HepG2 (cell line): ENCODE measurements around the gene MYRIP. TPM values are rescaled to one million over a fixed set of nuclear protein-coding genes. Genes with fewer than 3 reads are reported as not detected.

ENCODE experiments used
- ATAC-seq: fragments of 200-7000 bp; cut with Tn5 transposase; 3 replicates; pipeline ENCODE4 v1.9.1; 2020; ENCODE audit warnings: mild to moderate bottlenecking, moderate library complexity
- BruUV-seq: library from RNA; stranded (reverse); fragments of 400-500 nt; replicated peaks from 2 replicates; lab custom pipeline; 2021; lab: Mats Ljungman, UMichigan
- CTCF ChIA-PET: fragments of 300-600 bp; formaldehyde crosslinking; extraction: SDS; loops from one replicate; lab custom pipeline; 2021; ENCODE audit warnings: low total read pairs, inconsistent platforms, low intra/inter-chr PET ratio; lab: Yijun Ruan, JAX
- POLR2A ChIA-PET: fragments of 350-600 bp; sonication (Branson Sonifier 250); formaldehyde crosslinking; loops from one replicate; lab custom pipeline; 2020; ENCODE audit warnings: antibody characterized with exemption, inconsistent platforms; lab: Yijun Ruan, JAX
- DNase-seq: peaks from one replicate; pipeline ENCODE4 v3.0.0-alpha.2; 2015; ENCODE audit warnings: low spot score
- FAIRE-seq: peaks from 3 replicates; lab custom pipeline; 2011; peaks lifted over from hg19 to GRCh38; lab: Jason Lieb, UNC
- H2AFZ ChIP-seq: one replicate; pipeline ENCODE4 v1.6.1; 2011; ENCODE audit warnings: low read length, inconsistent platforms
- H3K27ac ChIP-seq: fragments of 300-600 bp; 3 replicates; pipeline ENCODE4 v1.8.0; 2011; ENCODE audit warnings: mixed run types, mild to moderate bottlenecking, mixed read lengths, low read length, inconsistent platforms; ENCODE audit not compliant: insufficient read depth; ENCODE audit errors: extremely low read length
- H3K27me3 ChIP-seq, 2 experiments: fragments of 200-600 bp in 1 of 2; 2 replicates in 1 of 2; 3 replicates in 1 of 2; pipeline versions ENCODE4 v1.6.0 to v1.8.0; 2011; ENCODE audit warnings: low read length in 2 of 2, mild to moderate bottlenecking in 2 of 2, moderate library complexity in 2 of 2, inconsistent platforms in 1 of 2; ENCODE audit not compliant: insufficient read depth in 2 of 2, control insufficient read depth in 1 of 2
- H3K36me3 ChIP-seq, 2 experiments: fragments of 200-600 bp in 1 of 2; replicated peaks in 1 of 2; 2 replicates in 1 of 2; 3 replicates in 1 of 2; pipeline versions ENCODE4 v1.5.1 to v1.8.0; 2011; ENCODE audit warnings: low read length in 2 of 2, inconsistent platforms in 1 of 2; ENCODE audit not compliant: insufficient read depth in 2 of 2, control insufficient read depth in 1 of 2
- H3K4me1 ChIP-seq: 2 replicates; pipeline ENCODE4 v1.5.1; 2012; ENCODE audit warnings: low read length, inconsistent platforms; ENCODE audit not compliant: insufficient read depth
- H3K4me2 ChIP-seq: 2 replicates; pipeline ENCODE4 v1.6.0; 2011; ENCODE audit warnings: low read depth, low read length, inconsistent platforms
- H3K4me3 ChIP-seq, 3 experiments: fragments of 200-600 bp in 1 of 3; sonication (generic), shearing (Covaris generic) in 1 of 3; replicated peaks in 1 of 3; 2 replicates each; pipeline ENCODE4 v1.5.1; 2011 to 2016; ENCODE audit warnings: low read length in 3 of 3, inconsistent platforms in 2 of 3, low read depth in 2 of 3, mild to moderate bottlenecking in 2 of 3, control low read depth in 1 of 3, mixed read lengths in 1 of 3; ENCODE audit not compliant: insufficient read depth in 1 of 3
- H3K79me2 ChIP-seq: one replicate; pipeline ENCODE4 v1.6.1; 2011; ENCODE audit warnings: low read length, inconsistent platforms; ENCODE audit not compliant: insufficient read depth
- H3K9ac ChIP-seq: 2 replicates; pipeline ENCODE4 v1.6.0; 2011; ENCODE audit warnings: mild to moderate bottlenecking, low read depth, low read length, inconsistent platforms; ENCODE audit not compliant: insufficient read depth
- H3K9me3 ChIP-seq: 2 replicates; pipeline ENCODE4 v1.5.1; 2012; ENCODE audit warnings: mild to moderate bottlenecking, low read length
- H4K20me1 ChIP-seq: 2 replicates; pipeline ENCODE4 v1.6.0; 2011; ENCODE audit warnings: inconsistent platforms, mild to moderate bottlenecking, low read length, moderate library complexity; ENCODE audit not compliant: insufficient read depth
- ADNP ChIP-seq: sonication (generic); formaldehyde crosslinking; IDR thresholded peaks from 2 replicates; pipeline ENCODE4 v1.4.0; 2020; ENCODE audit warnings: missing genetic modification reagents
- HOXD1 ChIP-seq: sonication (generic); formaldehyde crosslinking; IDR thresholded peaks from 2 replicates; pipeline ENCODE4 v1.5.0; 2020; ENCODE audit warnings: missing genetic modification reagents
- KAT2B ChIP-seq: fragments of 150-350 bp; IDR thresholded peaks from 2 replicates; pipeline ENCODE4 v1.6.1; 2014; ENCODE audit warnings: low read depth, low read length, borderline replicate concordance
- MEIS2 ChIP-seq: sonication (generic); formaldehyde crosslinking; IDR thresholded peaks from 2 replicates; pipeline ENCODE4 v1.9.0; 2021; ENCODE audit warnings: mild to moderate bottlenecking, missing genetic modification reagents
- MLLT10 ChIP-seq: sonication (generic); formaldehyde crosslinking; IDR thresholded peaks from 2 replicates; pipeline ENCODE4 v1.4.0; 2020; ENCODE audit warnings: missing genetic modification reagents
- MYNN ChIP-seq: sonication (generic); formaldehyde crosslinking; IDR thresholded peaks from 2 replicates; pipeline ENCODE4 v1.4.0; 2020; ENCODE audit warnings: mild to moderate bottlenecking, low read depth, missing genetic modification reagents
- NCOA2 ChIP-seq: sonication (generic); formaldehyde crosslinking; IDR thresholded peaks from 2 replicates; pipeline ENCODE4 v1.8.0; 2022; ENCODE audit warnings: inconsistent platforms
- RFXAP ChIP-seq: sonication (generic); formaldehyde crosslinking; IDR thresholded peaks from 2 replicates; pipeline ENCODE4 v1.4.0; 2020; ENCODE audit warnings: missing genetic modification reagents, borderline replicate concordance
- SMC3 ChIP-seq: IDR thresholded peaks from 2 replicates; pipeline ENCODE4 v1.6.1; 2011; ENCODE audit warnings: low read length, improper control_type of control experiment
- ZNF256 ChIP-seq: sonication (generic); formaldehyde crosslinking; conservative IDR thresholded peaks from 2 replicates; pipeline ENCODE4 v1.4.0; 2020; ENCODE audit warnings: missing genetic modification reagents
- ZNF614 ChIP-seq: IDR thresholded peaks from 2 replicates; pipeline ENCODE4 v1.6.1; 2018; ENCODE audit warnings: missing biosample characterization, missing genetic modification reagents, inconsistent platforms, borderline replicate concordance
- ZNF790 ChIP-seq: sonication (generic); formaldehyde crosslinking; IDR thresholded peaks from 2 replicates; pipeline ENCODE4 v1.8.0; 2022; ENCODE audit warnings: missing genetic modification reagents, mild to moderate bottlenecking, borderline replicate concordance
- WGBS: methylation state at CpG from one replicate; pipeline ENCODE4 v1.1.6; 2017; ENCODE audit warnings: low lambda C conversion rate; 5-methylcytosine and 5-hydroxymethylcytosine counted together
- in situ Hi-C: cut with HindIII; loops from 2 replicates; pipeline ENCODE4 v1.10.0; 2017; ENCODE audit warnings: low pct_unique_long_range_greater_than_20kb; ENCODE audit not compliant: extremely low pct_ligation_motif_present
- intact Hi-C: fragments of 100-400 bp; cut with micrococcal nuclease; formaldehyde crosslinking; loops from one replicate; pipeline ENCODE4 v1.10.0; 2022; ENCODE audit not compliant: unreplicated experiment
- polyA plus RNA-seq, 8 experiments: library from polyadenylated mRNA; depleted of rRNA in 3 of 8; stranded (reverse) in 7 of 8; unstranded in 1 of 8; fragments of >200 nt; fragmentation: Illumina TruSeq in 4 of 8; extraction: Trizol in 4 of 8; gene quantifications; 2 replicates each; pipeline versions ENCODE4 v1.2.1 to v1.2.3, GENCODE V29; 2011 to 2016; ENCODE audit warnings: low read depth in 4 of 8, missing spikeins in 1 of 8, mixed read lengths in 1 of 8; ENCODE audit not compliant: insufficient read depth in 1 of 8
- total RNA-seq, 5 experiments: library from RNA; depleted of rRNA; stranded (reverse); fragments of >200 nt; fragmentation: Illumina TruSeq; extraction: Trizol; gene quantifications; 2 replicates each; pipeline ENCODE4 v1.2.3, GENCODE V29; 2016; ENCODE audit warnings: low read depth in 1 of 5
- TF ChIP-seq, protein P1 (sequence below): IDR thresholded peaks from 2 replicates; pipeline ENCODE4 v1.6.1; 2018; ENCODE audit warnings: missing genetic modification reagents, mild to moderate bottlenecking, missing compliant biosample characterization
- TF ChIP-seq, protein P2 (sequence below): sonication (generic); formaldehyde crosslinking; IDR thresholded peaks from 2 replicates; pipeline ENCODE4 v1.5.0; 2020; ENCODE audit warnings: missing genetic modification reagents
- TF ChIP-seq, protein P3 (sequence below): sonication (generic); formaldehyde crosslinking; IDR thresholded peaks from 2 replicates; pipeline ENCODE4 v1.5.0; 2020; ENCODE audit warnings: missing genetic modification reagents, mild to moderate bottlenecking, borderline replicate concordance
- TF ChIP-seq, protein P4 (sequence below): IDR thresholded peaks from 2 replicates; pipeline ENCODE4 v1.6.1; 2012; ENCODE audit warnings: low read length, improper control_type of control experiment

The MYRIP gene
- total and polyA plus RNA-seq, 2 of the 13 experiments (the other 11 are each of a cell fraction or from before 2014, with no cell fraction given) = 0.64 to 0.84 TPM

GRCh38 chr3:39917065-39917773 lies 107.8 kb downstream of the MYRIP start:
- no peak overlapping the region for H2AFZ ChIP-seq
- no peak overlapping the region for H3K9ac ChIP-seq
- H4K20me1 ChIP-seq = no peaks in the 10 kb centered on the region
- no TSS peak for BruUV-seq
- H3K79me2 ChIP-seq = no peaks in the 10 kb centered on the region
- no peak overlapping the region for H3K27ac ChIP-seq
- DNase-seq = no peak
- ChIA-PET POLR2A (no interaction called here), CTCF (no interaction called here)
- H3K4me2 ChIP-seq = no peak overlapping the region
- peaks cover 1% of the 10 kb centered on the region for H3K4me1 ChIP-seq
- no peaks in the 10 kb centered on the region for H3K36me3 ChIP-seq
- 69% methylated on average over 1 of the region's 1 CpG for WGBS
- in situ Hi-C loops (no loop called here), intact Hi-C loops (loop anchor here (10.0 kb wide), 1 partner anchor 378 kb away; no protein-coding TSS in a partner anchor)
- no peaks in the 10 kb centered on the region for H3K27me3 ChIP-seq
- TF ChIP-seq ZNF256 (CRISPR knock-in tag) = no peak
- TF ChIP-seq MEIS2 (CRISPR knock-in tag) = no peak
- TF ChIP-seq HOXD1 (CRISPR knock-in tag) = no peak
- no peak for TF ChIP-seq MYNN (CRISPR knock-in tag)
- TF ChIP-seq, protein P1, sequence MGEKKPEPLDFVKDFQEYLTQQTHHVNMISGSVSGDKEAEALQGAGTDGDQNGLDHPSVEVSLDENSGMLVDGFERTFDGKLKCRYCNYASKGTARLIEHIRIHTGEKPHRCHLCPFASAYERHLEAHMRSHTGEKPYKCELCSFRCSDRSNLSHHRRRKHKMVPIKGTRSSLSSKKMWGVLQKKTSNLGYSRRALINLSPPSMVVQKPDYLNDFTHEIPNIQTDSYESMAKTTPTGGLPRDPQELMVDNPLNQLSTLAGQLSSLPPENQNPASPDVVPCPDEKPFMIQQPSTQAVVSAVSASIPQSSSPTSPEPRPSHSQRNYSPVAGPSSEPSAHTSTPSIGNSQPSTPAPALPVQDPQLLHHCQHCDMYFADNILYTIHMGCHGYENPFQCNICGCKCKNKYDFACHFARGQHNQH = no peak
- no peak for TF ChIP-seq ZNF790 (CRISPR knock-in tag)
- TF ChIP-seq ZNF614 (CRISPR knock-in tag) = no peak
- no peak for TF ChIP-seq SMC3
- no peak for TF ChIP-seq MLLT10 (CRISPR knock-in tag)
- TF ChIP-seq NCOA2 = no peak
- TF ChIP-seq, protein P2, sequence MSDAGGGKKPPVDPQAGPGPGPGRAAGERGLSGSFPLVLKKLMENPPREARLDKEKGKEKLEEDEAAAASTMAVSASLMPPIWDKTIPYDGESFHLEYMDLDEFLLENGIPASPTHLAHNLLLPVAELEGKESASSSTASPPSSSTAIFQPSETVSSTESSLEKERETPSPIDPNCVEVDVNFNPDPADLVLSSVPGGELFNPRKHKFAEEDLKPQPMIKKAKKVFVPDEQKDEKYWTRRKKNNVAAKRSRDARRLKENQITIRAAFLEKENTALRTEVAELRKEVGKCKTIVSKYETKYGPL (CRISPR knock-in tag) = no peak
- no peak for TF ChIP-seq ADNP (CRISPR knock-in tag)
- TF ChIP-seq KAT2B = no peak
- TF ChIP-seq, protein P3, sequence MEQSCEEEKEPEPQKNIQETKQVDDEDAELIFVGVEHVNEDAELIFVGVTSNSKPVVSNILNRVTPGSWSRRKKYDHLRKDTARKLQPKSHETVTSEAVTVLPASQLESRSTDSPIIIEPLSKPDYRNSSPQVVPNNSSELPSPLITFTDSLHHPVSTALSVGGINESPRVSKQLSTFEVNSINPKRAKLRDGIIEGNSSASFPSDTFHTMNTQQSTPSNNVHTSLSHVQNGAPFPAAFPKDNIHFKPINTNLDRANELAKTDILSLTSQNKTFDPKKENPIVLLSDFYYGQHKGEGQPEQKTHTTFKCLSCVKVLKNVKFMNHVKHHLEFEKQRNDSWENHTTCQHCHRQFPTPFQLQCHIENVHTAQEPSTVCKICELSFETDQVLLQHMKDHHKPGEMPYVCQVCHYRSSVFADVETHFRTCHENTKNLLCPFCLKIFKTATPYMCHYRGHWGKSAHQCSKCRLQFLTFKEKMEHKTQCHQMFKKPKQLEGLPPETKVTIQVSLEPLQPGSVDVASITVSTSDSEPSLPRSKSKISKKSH (CRISPR knock-in tag) = no peak
- TF ChIP-seq, protein P4, sequence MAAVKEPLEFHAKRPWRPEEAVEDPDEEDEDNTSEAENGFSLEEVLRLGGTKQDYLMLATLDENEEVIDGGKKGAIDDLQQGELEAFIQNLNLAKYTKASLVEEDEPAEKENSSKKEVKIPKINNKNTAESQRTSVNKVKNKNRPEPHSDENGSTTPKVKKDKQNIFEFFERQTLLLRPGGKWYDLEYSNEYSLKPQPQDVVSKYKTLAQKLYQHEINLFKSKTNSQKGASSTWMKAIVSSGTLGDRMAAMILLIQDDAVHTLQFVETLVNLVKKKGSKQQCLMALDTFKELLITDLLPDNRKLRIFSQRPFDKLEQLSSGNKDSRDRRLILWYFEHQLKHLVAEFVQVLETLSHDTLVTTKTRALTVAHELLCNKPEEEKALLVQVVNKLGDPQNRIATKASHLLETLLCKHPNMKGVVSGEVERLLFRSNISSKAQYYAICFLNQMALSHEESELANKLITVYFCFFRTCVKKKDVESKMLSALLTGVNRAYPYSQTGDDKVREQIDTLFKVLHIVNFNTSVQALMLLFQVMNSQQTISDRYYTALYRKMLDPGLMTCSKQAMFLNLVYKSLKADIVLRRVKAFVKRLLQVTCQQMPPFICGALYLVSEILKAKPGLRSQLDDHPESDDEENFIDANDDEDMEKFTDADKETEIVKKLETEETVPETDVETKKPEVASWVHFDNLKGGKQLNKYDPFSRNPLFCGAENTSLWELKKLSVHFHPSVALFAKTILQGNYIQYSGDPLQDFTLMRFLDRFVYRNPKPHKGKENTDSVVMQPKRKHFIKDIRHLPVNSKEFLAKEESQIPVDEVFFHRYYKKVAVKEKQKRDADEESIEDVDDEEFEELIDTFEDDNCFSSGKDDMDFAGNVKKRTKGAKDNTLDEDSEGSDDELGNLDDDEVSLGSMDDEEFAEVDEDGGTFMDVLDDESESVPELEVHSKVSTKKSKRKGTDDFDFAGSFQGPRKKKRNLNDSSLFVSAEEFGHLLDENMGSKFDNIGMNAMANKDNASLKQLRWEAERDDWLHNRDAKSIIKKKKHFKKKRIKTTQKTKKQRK = no peak
- no peak for TF ChIP-seq RFXAP (CRISPR knock-in tag)
- TF ChIP-seq, all 625 proteins: peak for 0
- FAIRE-seq (no peak), ATAC-seq (no peak)
- Histone ChIP-seq H3K9me3 (no peaks in the 10 kb centered on the region), H3K4me3 (no peak overlapping the region)
